ENCODE results near the gene SIX5. TPM values are rescaled to one million over a fixed set of nuclear protein-coding genes. Genes with fewer than 3 reads are reported as not detected.

Gene SIX5
- 1.9 TPM for polyA plus RNA-seq (2013)

DNA sequence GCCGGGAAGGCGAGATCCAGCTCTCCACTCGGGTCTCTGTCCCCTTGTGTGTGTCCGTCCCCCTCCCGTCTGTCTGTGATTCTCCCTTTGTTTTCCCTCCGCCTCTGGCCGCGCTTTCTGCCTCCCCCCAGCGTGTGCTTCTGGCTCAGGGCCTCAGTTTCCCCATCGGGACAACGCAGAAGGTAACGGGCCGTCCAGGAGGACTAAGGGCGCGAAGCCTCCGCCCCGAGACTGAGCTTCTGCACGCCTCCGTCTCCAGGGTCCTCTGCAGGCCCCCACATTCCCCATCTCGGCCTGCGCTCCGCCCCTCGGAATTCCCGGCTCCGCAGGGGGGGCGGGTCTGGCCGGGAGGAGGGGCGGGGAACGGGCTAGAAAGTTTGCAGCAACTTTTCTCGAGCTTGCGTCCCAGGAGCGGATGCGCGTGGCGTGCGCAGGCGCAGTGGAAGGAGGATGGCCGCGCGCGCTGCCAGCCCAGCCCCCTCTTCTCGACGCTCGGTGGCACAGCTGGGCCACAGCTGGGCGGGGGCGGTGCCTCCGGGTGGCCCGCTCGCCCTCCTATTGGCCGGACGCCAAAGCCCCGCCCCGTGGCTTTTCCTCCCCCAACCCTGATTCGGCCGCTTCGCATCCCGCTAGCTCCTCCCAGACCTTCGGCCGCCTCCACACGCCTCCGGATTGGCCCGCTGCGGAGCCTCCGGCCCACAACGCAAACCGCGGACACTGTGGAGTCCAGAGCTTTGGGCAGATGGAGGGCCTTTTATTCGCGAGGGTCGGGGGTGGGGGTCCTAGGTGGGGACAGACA is at the start of gene SIX5:
Gene SIX5 (minus strand): TSS at position 269 of the 799 bp plus-strand sequence. CDS start 408 bp downstream, outside the sequence.
- WGBS (ENCODE audit: insufficient coverage) = under 1% methylated on average over 58 of the region's 70 CpGs
- Histone ChIP-seq H3K27ac (ENCODE audit: insufficient read depth in 1 of 2, low read depth in 1 of 2, low read length in 2 of 2, poor library complexity in 1 of 2, severe bottlenecking in 2 of 2) (peak within 1 kb of the TSS in 1 of 2 experiments; percentile 68), H3K27me3 (replicated peaks in 2 of 5; ENCODE audit: control insufficient read depth in 4 of 5, insufficient read depth in 5 of 5, low read length in 4 of 5) (peaks cover 0 to 66% (median 23%) of the 10 kb centered on the region in 5 experiments), H3K9me3 (ENCODE audit: control extremely low read depth in 1 of 5, control insufficient read depth in 4 of 5, insufficient read depth in 2 of 5, low read depth in 1 of 5, low read length in 4 of 5) (no peaks in the 10 kb centered on the region), H3K4me3 (ENCODE audit: control insufficient read depth in 1 of 7, extremely low read depth in 1 of 7, insufficient read depth in 4 of 7, low read depth in 2 of 7, low read length in 6 of 7) (peak within 1 kb of the TSS; percentile 28 to 85 (median 58)), H3K4me1 (ENCODE audit: control extremely low read depth in 1 of 4, control insufficient read depth in 4 of 4, insufficient read depth in 4 of 4, low read length in 3 of 4) (peaks cover 0 to 39% (median 33%) of the 10 kb centered on the region in 4 experiments), H3K36me3 (ENCODE audit: control insufficient read depth in 4 of 4, insufficient read depth in 4 of 4, low read length in 3 of 4) (no peaks in the 10 kb centered on the region)
- POLR2A ChIA-PET = interaction anchor here (0.6 to 2.4 kb wide), 8 partner anchors 12 to 100 kb away, joined by 3 to 13 read pairs (median 4); partner anchors contain the start of genes FBXO46, FOXA3 and QPCTL
- CTCF ChIA-PET = interaction anchor here (0.6 to 10.6 kb wide), 17 partner anchors 9 to 586 kb away, joined by 3 to 138 read pairs (median 4); partner anchors contain the start of genes DMWD, IRF2BP1 and RSPH6A
- peak; percentile 90 to 95 (median 93) for DNase-seq

DNA sequence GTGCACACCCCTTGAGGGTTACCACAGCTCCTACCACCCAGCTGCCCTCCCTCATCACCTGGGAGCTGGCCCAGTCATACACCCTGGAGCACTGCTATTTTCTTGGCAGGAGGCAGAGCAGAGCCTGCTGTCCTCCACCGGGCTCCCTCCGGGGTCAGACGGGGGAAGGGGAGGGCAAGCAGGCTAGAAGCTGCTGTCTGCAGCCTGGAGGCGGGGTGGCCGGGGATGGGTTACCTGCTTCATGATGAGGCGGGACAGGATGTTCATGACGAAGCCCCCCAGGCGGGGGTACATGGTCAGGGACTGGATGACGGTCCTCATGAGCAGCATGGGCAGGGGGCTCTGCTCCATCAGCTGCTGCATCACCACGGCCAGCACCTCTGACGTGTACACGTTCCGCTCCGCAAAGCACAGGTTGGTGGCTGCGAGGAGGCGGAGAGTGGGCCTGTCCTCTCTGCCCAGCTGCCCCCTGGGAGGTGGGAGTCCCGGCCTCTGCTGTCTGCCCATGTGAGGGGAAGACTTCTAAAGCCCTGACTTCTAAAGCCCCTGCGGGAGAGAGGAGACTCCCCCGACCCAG is 48.8 kb upstream of the SIX5 start:
- DNase-seq = no peak
- ChIA-PET POLR2A (interaction anchor here (1.2 kb wide), 1 partner anchor 19 kb away, joined by 3 read pairs; no protein-coding TSS in a partner anchor), CTCF (interaction anchor here (1.1 to 3.0 kb wide), 16 partner anchors 8 to 68 kb away, joined by 3 to 17 read pairs (median 5); partner anchors contain the start of genes DMWD and IRF2BP1)
- Histone ChIP-seq H3K36me3 (ENCODE audit: control insufficient read depth in 4 of 4, insufficient read depth in 4 of 4, low read length in 3 of 4) (peaks cover 6 to 38% (median 25%) of the 10 kb centered on the region in 4 experiments), H3K27me3 (replicated peaks in 2 of 5; ENCODE audit: control insufficient read depth in 4 of 5, insufficient read depth in 5 of 5, low read length in 4 of 5) (no peaks in the 10 kb centered on the region), H3K4me1 (ENCODE audit: control extremely low read depth in 1 of 4, control insufficient read depth in 4 of 4, insufficient read depth in 4 of 4, low read length in 3 of 4) (peaks cover 0 to 26% (median 25%) of the 10 kb centered on the region in 4 experiments), H3K9me3 (ENCODE audit: control extremely low read depth in 1 of 5, control insufficient read depth in 4 of 5, insufficient read depth in 2 of 5, low read depth in 1 of 5, low read length in 4 of 5) (no peaks in the 10 kb centered on the region), H3K4me3 (ENCODE audit: control insufficient read depth in 1 of 7, extremely low read depth in 1 of 7, insufficient read depth in 4 of 7, low read depth in 2 of 7, low read length in 6 of 7) (no peak overlapping the region), H3K27ac (ENCODE audit: insufficient read depth in 1 of 2, low read depth in 1 of 2, low read length in 2 of 2, poor library complexity in 1 of 2, severe bottlenecking in 2 of 2) (no peak overlapping the region)
- WGBS (ENCODE audit: insufficient coverage) = 96% methylated on average over 13 of the region's 19 CpGs

DNA sequence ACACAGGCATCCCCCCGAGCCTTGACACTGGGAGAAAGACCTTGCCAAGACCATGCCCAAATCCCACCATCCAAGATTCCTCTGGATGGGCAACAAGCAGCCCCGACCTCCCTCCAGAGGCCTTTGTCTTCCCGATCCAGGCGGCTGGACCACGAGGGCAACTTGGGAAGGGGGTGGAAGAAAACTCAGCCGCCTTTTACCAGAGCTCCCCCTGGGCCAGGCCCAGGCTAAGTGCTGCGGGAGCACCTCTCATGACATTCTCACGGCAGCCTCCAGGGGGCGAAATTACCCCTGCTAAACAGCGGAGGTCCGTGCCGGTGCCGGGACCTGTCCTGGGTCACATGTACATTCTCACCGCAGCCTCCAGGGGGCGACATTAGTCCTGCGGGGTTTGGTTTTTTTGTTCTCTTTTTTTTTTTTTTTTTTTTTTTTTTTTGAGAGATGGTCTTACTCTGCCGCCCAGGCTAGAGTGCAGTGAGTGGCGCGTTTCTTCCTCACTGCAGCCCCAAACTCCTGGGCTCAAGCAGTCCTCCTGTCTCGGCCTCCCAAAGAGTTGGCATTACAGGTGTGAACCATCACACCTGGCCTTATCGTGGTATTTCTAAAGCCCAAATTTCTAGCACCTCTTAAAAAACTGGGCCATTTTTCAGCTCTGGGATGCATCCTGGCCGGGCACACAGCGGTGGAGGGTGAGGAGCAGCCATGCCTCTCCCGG is 48.1 kb upstream of the SIX5 start:
- H3K4me3 ChIP-seq (ENCODE audit: control insufficient read depth in 1 of 7, extremely low read depth in 1 of 7, insufficient read depth in 4 of 7, low read depth in 2 of 7, low read length in 6 of 7) = no peak overlapping the region
- H3K4me1 ChIP-seq (ENCODE audit: control extremely low read depth in 1 of 4, control insufficient read depth in 4 of 4, insufficient read depth in 4 of 4, low read length in 3 of 4) = peaks cover 0 to 26% (median 25%) of the 10 kb centered on the region in 4 experiments
- peaks cover 6 to 32% (median 20%) of the 10 kb centered on the region in 4 experiments for H3K36me3 ChIP-seq (ENCODE audit: control insufficient read depth in 4 of 4, insufficient read depth in 4 of 4, low read length in 3 of 4)
- no peak overlapping the region for H3K27ac ChIP-seq (ENCODE audit: insufficient read depth in 1 of 2, low read depth in 1 of 2, low read length in 2 of 2, poor library complexity in 1 of 2, severe bottlenecking in 2 of 2)
- no peaks in the 10 kb centered on the region for H3K27me3 ChIP-seq (replicated peaks in 2 of 5; ENCODE audit: control insufficient read depth in 4 of 5, insufficient read depth in 5 of 5, low read length in 4 of 5)
- peak; percentile 96 to 98 (median 96) for DNase-seq
- CTCF ChIA-PET = interaction anchor here (0.9 to 3.0 kb wide), 26 partner anchors 9 to 257 kb away, joined by 3 to 17 read pairs (median 5); partner anchors contain the start of genes DMWD, IRF2BP1 and SYMPK
- WGBS (ENCODE audit: insufficient coverage) = 22% methylated on average over 22 of the region's 24 CpGs
- POLR2A ChIA-PET = interaction anchor here (1.2 kb wide), 1 partner anchor 18 kb away, joined by 3 read pairs; no protein-coding TSS in a partner anchor
- no peaks in the 10 kb centered on the region for H3K9me3 ChIP-seq (ENCODE audit: control extremely low read depth in 1 of 5, control insufficient read depth in 4 of 5, insufficient read depth in 2 of 5, low read depth in 1 of 5, low read length in 4 of 5)

DNA sequence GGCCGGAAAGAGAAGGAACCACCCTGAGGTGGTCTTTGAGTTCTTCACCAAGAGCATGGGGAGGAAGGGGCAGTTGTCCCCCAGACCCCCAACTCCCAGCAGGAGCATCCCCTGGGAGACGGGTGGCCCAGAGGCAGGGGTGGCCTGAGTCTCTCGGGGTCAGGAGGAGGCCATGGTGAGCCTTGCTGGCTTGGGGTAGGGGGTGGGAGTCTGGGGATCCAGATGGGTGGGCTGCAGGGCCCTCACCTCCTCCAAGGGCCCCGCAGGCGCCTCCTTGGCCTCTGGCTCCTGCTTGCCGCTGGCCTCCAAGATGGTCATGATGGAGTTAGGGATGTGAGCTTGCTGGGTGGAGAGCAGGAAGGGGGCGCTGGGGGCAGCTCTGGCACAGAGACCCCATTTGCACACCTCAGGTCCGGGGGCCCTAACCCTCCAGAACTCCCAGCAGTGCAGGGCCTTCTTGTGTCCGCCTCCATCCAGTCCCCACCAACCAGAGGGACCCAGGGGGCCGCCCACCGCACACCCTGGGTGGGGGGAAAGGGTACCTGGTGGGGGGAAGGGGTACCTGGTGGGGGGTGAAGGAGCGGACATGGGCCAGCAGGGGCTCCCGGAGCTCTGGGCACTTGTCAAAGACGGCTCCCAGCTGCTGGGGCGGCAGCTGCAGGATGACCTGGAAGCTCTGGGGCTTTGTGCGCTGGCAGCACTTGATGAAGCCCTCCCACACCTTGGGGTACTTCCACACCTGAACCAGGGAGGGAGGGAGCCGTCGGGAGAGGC is 47.4 kb upstream of the SIX5 start:
- CTCF ChIA-PET = interaction anchor here (0.8 to 3.0 kb wide), 22 partner anchors 10 to 257 kb away, joined by 3 to 17 read pairs (median 5); partner anchors contain the start of genes IRF2BP1, SIX5 and SYMPK
- DNase-seq = no peak
- Histone ChIP-seq H3K4me3 (ENCODE audit: control insufficient read depth in 1 of 7, extremely low read depth in 1 of 7, insufficient read depth in 4 of 7, low read depth in 2 of 7, low read length in 6 of 7) (peak overlapping the region in 4 of 7 experiments; percentile 55 to 75 (median 65)), H3K9me3 (ENCODE audit: control extremely low read depth in 1 of 5, control insufficient read depth in 4 of 5, insufficient read depth in 2 of 5, low read depth in 1 of 5, low read length in 4 of 5) (no peaks in the 10 kb centered on the region), H3K36me3 (ENCODE audit: control insufficient read depth in 4 of 4, insufficient read depth in 4 of 4, low read length in 3 of 4) (peaks cover 4 to 27% (median 18%) of the 10 kb centered on the region in 4 experiments), H3K27me3 (replicated peaks in 2 of 5; ENCODE audit: control insufficient read depth in 4 of 5, insufficient read depth in 5 of 5, low read length in 4 of 5) (no peaks in the 10 kb centered on the region), H3K27ac (ENCODE audit: insufficient read depth in 1 of 2, low read depth in 1 of 2, low read length in 2 of 2, poor library complexity in 1 of 2, severe bottlenecking in 2 of 2) (no peak overlapping the region), H3K4me1 (ENCODE audit: control extremely low read depth in 1 of 4, control insufficient read depth in 4 of 4, insufficient read depth in 4 of 4, low read length in 3 of 4) (peaks cover 0 to 26% (median 25%) of the 10 kb centered on the region in 4 experiments)
- POLR2A ChIA-PET = no interaction called here
- 78% methylated on average over 13 of the region's 18 CpGs for WGBS (ENCODE audit: insufficient coverage)

DNA sequence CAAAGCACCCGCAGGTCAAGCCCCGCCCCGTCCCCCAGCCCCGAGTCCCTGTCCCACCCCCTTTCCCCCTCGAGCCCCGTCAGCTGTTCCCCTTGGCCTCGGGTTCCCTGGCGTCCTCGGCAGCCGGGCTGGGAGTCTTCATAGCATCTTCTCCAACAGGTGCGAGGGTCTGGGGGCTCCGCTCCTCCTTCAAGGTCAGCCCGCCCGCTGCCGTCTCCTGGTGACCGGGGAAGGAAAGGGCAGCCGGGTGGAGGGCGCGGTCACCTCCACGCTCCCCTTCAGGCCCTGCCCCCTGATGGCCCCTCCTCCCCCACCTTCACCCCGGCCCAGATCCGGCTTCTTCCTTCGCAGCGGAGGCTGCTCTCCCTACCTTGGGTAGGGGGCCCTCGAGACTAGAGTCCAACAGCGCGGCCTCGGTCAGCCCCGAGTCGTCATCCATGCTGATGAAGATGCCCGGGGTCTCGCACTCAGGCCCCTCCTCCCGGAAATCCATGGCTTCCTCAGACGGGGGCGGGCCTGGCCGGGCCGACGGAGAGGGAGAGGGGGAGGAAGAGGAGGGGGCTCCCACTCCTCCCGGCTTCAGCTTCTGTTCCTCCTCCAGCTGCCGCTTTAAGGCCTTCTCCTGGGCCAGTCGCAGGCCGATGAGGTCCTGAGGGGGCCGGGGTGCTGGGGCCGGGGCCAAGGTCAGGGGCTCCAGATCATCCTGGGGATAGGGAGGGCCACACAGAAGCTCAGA is 46.6 kb upstream of the SIX5 start:
- POLR2A ChIA-PET = no interaction called here
- CTCF ChIA-PET = interaction anchor here (0.8 to 3.0 kb wide), 12 partner anchors 10 to 67 kb away, joined by 3 to 17 read pairs (median 5); partner anchors contain the start of gene SIX5
- WGBS (ENCODE audit: insufficient coverage) = under 1% methylated on average over 21 of the region's 44 CpGs
- Histone ChIP-seq H3K27ac (ENCODE audit: insufficient read depth in 1 of 2, low read depth in 1 of 2, low read length in 2 of 2, poor library complexity in 1 of 2, severe bottlenecking in 2 of 2) (no peak overlapping the region), H3K27me3 (replicated peaks in 2 of 5; ENCODE audit: control insufficient read depth in 4 of 5, insufficient read depth in 5 of 5, low read length in 4 of 5) (no peaks in the 10 kb centered on the region), H3K4me3 (ENCODE audit: control insufficient read depth in 1 of 7, extremely low read depth in 1 of 7, insufficient read depth in 4 of 7, low read depth in 2 of 7, low read length in 6 of 7) (peak overlapping the region in 6 of 7 experiments; percentile 25 to 75 (median 60)), H3K4me1 (ENCODE audit: control extremely low read depth in 1 of 4, control insufficient read depth in 4 of 4, insufficient read depth in 4 of 4, low read length in 3 of 4) (peaks cover 0 to 27% (median 27%) of the 10 kb centered on the region in 4 experiments), H3K36me3 (ENCODE audit: control insufficient read depth in 4 of 4, insufficient read depth in 4 of 4, low read length in 3 of 4) (peaks cover 2 to 20% (median 14%) of the 10 kb centered on the region in 4 experiments), H3K9me3 (ENCODE audit: control extremely low read depth in 1 of 5, control insufficient read depth in 4 of 5, insufficient read depth in 2 of 5, low read depth in 1 of 5, low read length in 4 of 5) (no peaks in the 10 kb centered on the region)
- peak in 2 of 3 donors; percentile 44 to 47 for DNase-seq
